H1 (cell line): Measurements from ENCODE around the gene RHOH. TPM values are rescaled to one million over a fixed set of nuclear protein-coding genes. Genes with fewer than 3 reads are reported as not detected.

Experiments used
- ATF3 ChIP-seq: IDR thresholded peaks from 2 replicates; pipeline ENCODE4 v1.6.1; 2011; ENCODE audit warnings: low read depth, mild to moderate bottlenecking, low read length; ENCODE audit not compliant: insufficient read depth
- CREB1 ChIP-seq: IDR thresholded peaks from 2 replicates; pipeline ENCODE4 v1.6.1; 2012; ENCODE audit warnings: inconsistent platforms
- GABPA ChIP-seq: IDR thresholded peaks from 2 replicates; pipeline ENCODE4 v1.6.1; 2011; ENCODE audit warnings: mild to moderate bottlenecking, low read length, moderate library complexity, borderline replicate concordance; ENCODE audit not compliant: insufficient read depth
- polyA plus RNA-seq, 7 experiments: library from polyadenylated mRNA; depleted of rRNA in 3 of 7; stranded (reverse) in 5 of 7; unstranded in 2 of 7; fragments of >200 nt in 5 of 7; fragments of 200-250 nt in 2 of 7; gene quantifications; 1 replicate in 5 of 7; 2 replicates in 1 of 7; 4 replicates in 1 of 7; pipeline versions ENCODE4 v1.2.1 to v1.2.3, GENCODE V29; 2011 to 2013; ENCODE audit warnings: missing spikeins in 2 of 7, mixed read lengths in 2 of 7
- total RNA-seq: library from RNA; stranded (reverse); fragmentation: NEBNext Ultra II Directional; extraction: Animal tissue kit (Norgen Biotek cat#: 25700); gene quantifications from 2 replicates; pipeline ENCODE4 v1.2.1, GENCODE V29; 2021

RHOH gene
- total and polyA plus RNA-seq, 2 of the 8 experiments (the other 6 are each of a cell fraction or from before 2014, with no cell fraction given): 5.9 to 6.9 TPM

DNA sequence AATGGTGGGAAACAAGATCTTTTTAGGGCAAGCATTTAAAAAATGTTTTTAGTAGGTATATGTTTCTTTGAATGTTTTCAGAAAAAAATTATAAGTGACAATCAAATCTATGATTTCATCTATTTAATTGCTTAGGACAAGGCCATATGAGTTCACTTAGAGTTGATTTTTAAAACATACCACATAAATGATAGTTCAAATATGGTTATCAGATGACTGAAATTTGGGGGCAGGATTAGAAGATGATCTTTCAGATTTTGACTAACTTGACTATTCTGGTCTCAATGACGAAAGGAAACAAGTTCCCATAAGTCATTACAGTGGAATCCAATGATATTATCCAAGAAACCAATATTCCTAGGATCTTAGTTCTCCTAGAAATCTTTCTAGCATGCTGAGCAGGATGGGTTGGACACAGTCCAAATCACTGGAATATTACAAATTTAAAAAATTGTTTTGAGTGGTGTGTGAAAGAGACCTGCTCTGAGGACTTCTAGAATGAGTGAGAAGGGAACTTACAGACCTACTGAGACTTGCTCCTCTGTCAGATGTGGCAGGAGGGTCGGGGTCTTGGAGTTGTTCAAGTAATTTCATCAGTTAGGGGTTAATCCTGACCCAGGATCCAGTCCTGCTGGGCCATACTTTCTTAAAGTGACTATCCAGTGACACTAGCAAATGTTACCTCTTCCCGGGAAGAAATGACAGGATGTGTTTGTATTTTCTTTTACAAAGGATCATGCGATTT, 20.0 kb downstream of the RHOH start (continued):
- no peak for TF ChIP-seq GABPA
- TF ChIP-seq ATF3: no peak
- no peak for TF ChIP-seq CREB1
- TF ChIP-seq, all 59 proteins: peak for 0
